Hepatocyte (in vitro differentiated cells): ENCODE results near the gene EEF1A2. TPM values are rescaled to one million over a fixed set of nuclear protein-coding genes. Genes with fewer than 3 reads are reported as not detected.
A peak's percentile ranks its signal among the peaks of the same experiment; 100 is the strongest.

ENCODE experiments used
- DNase-seq: peaks from one replicate; pipeline ENCODE4 v3.0.0-alpha.2; 2016; ENCODE audit warnings: low spot score
- H2AFZ ChIP-seq: fragments of 200-600 bp; sonication (generic); 2 replicates; pipeline ENCODE4 v1.6.0; 2016; ENCODE audit warnings: antibody characterized with exemption, mild to moderate bottlenecking
- H3K27ac ChIP-seq: fragments of 200-600 bp; sonication (generic); 2 replicates; pipeline ENCODE4 v1.5.1; 2016; ENCODE audit warnings: mild to moderate bottlenecking
- H3K27me3 ChIP-seq: fragments of 200-600 bp; sonication (generic); 2 replicates; pipeline ENCODE4 v1.6.1; 2016
- H3K36me3 ChIP-seq: fragments of 200-600 bp; sonication (generic); replicated peaks from 2 replicates; pipeline ENCODE4 v1.5.1; 2016; ENCODE audit warnings: low read depth; ENCODE audit not compliant: insufficient read depth
- H3K4me1 ChIP-seq: fragments of 200-600 bp; sonication (generic); 2 replicates; pipeline ENCODE4 v1.5.1; 2016; ENCODE audit warnings: mild to moderate bottlenecking, moderate library complexity; ENCODE audit not compliant: insufficient read depth
- H3K4me2 ChIP-seq: fragments of 200-600 bp; sonication (generic); 2 replicates; pipeline ENCODE4 v1.6.0; 2016
- H3K4me3 ChIP-seq: fragments of 200-600 bp; sonication (generic); 2 replicates; pipeline ENCODE4 v1.5.1; 2016; ENCODE audit warnings: mild to moderate bottlenecking
- H3K79me2 ChIP-seq: fragments of 200-600 bp; sonication (generic); 2 replicates; pipeline ENCODE4 v1.6.0; 2017; ENCODE audit warnings: mild to moderate bottlenecking
- H3K9me2 ChIP-seq: fragments of 200-600 bp; sonication (generic); replicated peaks from 2 replicates; pipeline ENCODE4 v1.6.0; 2017; ENCODE audit warnings: mild to moderate bottlenecking; ENCODE audit not compliant: insufficient read depth
- H3K9me3 ChIP-seq: fragments of 200-600 bp; sonication (generic); 2 replicates; pipeline ENCODE4 v1.5.1; 2016; ENCODE audit warnings: low read depth, mild to moderate bottlenecking
- H4K20me1 ChIP-seq: fragments of 200-600 bp; sonication (generic); 2 replicates; pipeline ENCODE4 v1.6.0; 2016; ENCODE audit warnings: mild to moderate bottlenecking; ENCODE audit not compliant: insufficient read depth, poor library complexity, severe bottlenecking
- EZH2 ChIP-seq: fragments of 200-600 bp; sonication (generic); IDR thresholded peaks from 2 replicates; pipeline ENCODE4 v1.6.1; 2016; ENCODE audit warnings: antibody characterized with exemption, mild to moderate bottlenecking, borderline replicate concordance
- EZH2phosphoT487 ChIP-seq: fragments of 200-600 bp; sonication (generic); IDR thresholded peaks from one replicate; pipeline ENCODE4 v1.6.1; 2018; ENCODE audit warnings: antibody characterized with exemption, mild to moderate bottlenecking, low read depth, moderate library complexity; ENCODE audit not compliant: unreplicated experiment, severe bottlenecking
- WGBS: methylation state at CpG from one replicate; pipeline ENCODE4 v1.1.6; 2016; ENCODE audit warnings: low lambda C conversion rate; ENCODE audit errors: missing lambda C conversion rate; 5-methylcytosine and 5-hydroxymethylcytosine counted together
- polyA plus RNA-seq: library from polyadenylated mRNA; unstranded; fragments of >200 nt; fragmentation: Nextera tagmentation; extraction: Ambion mirVana; gene quantifications from 2 replicates; pipeline ENCODE4 v1.2.1, GENCODE V29; 2016
- total RNA-seq: library from RNA; depleted of rRNA; stranded (reverse); fragments of >200 nt; gene quantifications from 2 replicates; pipeline ENCODE4 v1.2.3, GENCODE V29; 2014
- TF ChIP-seq, protein P1 (sequence below): fragments of 200-600 bp; sonication (generic); IDR thresholded peaks from 2 replicates; pipeline ENCODE4 v1.5.1; 2016; ENCODE audit warnings: antibody characterized with exemption, mild to moderate bottlenecking; ENCODE audit not compliant: poor library complexity

Gene EEF1A2
- total and polyA plus RNA-seq, 2 experiments from 2014 or later: 12.0 to 23.5 TPM

GRCh38 chr20:63497138-63497945 lies 1.5 kb downstream of the EEF1A2 start:
- DNase-seq: no peak
- Histone ChIP-seq H3K9me2 (no peaks in the 10 kb centered on the region), H4K20me1 (no peaks in the 10 kb centered on the region), H3K27me3 (peaks cover 24% of the 10 kb centered on the region), H3K4me1 (peaks cover 8% of the 10 kb centered on the region), H3K36me3 (no peaks in the 10 kb centered on the region), H3K4me2 (peak overlapping the region; percentile 90), H3K27ac (no peak overlapping the region), H2AFZ (no peak overlapping the region), H3K4me3 (no peak overlapping the region), H3K79me2 (no peaks in the 10 kb centered on the region), H3K9me3 (no peaks in the 10 kb centered on the region)
- TF ChIP-seq EZH2phosphoT487: no peak
- TF ChIP-seq, protein P1, sequence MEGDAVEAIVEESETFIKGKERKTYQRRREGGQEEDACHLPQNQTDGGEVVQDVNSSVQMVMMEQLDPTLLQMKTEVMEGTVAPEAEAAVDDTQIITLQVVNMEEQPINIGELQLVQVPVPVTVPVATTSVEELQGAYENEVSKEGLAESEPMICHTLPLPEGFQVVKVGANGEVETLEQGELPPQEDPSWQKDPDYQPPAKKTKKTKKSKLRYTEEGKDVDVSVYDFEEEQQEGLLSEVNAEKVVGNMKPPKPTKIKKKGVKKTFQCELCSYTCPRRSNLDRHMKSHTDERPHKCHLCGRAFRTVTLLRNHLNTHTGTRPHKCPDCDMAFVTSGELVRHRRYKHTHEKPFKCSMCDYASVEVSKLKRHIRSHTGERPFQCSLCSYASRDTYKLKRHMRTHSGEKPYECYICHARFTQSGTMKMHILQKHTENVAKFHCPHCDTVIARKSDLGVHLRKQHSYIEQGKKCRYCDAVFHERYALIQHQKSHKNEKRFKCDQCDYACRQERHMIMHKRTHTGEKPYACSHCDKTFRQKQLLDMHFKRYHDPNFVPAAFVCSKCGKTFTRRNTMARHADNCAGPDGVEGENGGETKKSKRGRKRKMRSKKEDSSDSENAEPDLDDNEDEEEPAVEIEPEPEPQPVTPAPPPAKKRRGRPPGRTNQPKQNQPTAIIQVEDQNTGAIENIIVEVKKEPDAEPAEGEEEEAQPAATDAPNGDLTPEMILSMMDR: no peak
- TF ChIP-seq EZH2: no peak
- 81% methylated on average over 18 of the region's 20 CpGs for WGBS

DNA sequence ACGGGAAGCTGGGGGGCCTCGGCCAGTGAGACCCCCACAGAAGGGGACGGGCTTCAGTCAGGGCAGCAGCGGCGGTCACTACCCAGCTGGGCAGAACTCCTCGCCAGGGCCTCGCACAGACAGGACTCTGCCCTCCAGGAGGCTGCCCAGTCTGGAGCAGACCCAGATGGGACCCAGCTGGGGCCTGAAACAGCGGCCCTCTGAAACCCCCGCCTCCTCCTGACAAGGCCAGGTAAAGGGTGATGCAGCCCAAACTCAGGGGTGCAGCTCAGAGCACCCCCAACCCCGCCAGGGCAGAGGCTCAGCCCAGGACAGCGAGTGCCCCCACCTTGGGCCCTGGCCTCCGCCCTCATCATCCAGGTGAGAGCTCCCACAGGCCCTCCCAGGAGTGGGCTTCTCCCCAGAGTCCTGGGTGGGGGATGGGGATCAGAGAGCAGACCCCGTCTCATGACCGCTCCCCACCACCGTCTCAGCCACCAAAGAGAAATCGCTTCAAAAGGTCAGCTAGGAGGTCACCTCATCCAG lies 2.2 kb downstream of the EEF1A2 start:
- Histone ChIP-seq H3K36me3 (no peaks in the 10 kb centered on the region), H4K20me1 (no peaks in the 10 kb centered on the region), H3K27ac (no peak overlapping the region), H3K9me2 (no peaks in the 10 kb centered on the region), H3K27me3 (peaks cover 24% of the 10 kb centered on the region), H3K4me2 (peak overlapping the region; percentile 77), H3K4me1 (peaks cover 8% of the 10 kb centered on the region), H3K4me3 (no peak overlapping the region), H3K9me3 (no peaks in the 10 kb centered on the region), H3K79me2 (no peaks in the 10 kb centered on the region), H2AFZ (no peak overlapping the region)
- 76% methylated on average over 16 of the region's 16 CpGs for WGBS
- TF ChIP-seq EZH2phosphoT487: no peak
- TF ChIP-seq, protein P1: no peak
- TF ChIP-seq EZH2: no peak
- DNase-seq: no peak

- 39% methylated on average over 47 of the region's 48 CpGs for WGBS
- no peaks in the 10 kb centered on the region for H3K9me3 ChIP-seq
- H4K20me1 ChIP-seq: no peaks in the 10 kb centered on the region
- H3K4me3 ChIP-seq: no peak overlapping the region
- no peak overlapping the region for H3K27ac ChIP-seq
- no peaks in the 10 kb centered on the region for H3K36me3 ChIP-seq
- H2AFZ ChIP-seq: no peak overlapping the region
- TF ChIP-seq, protein P1: peak; percentile 92
- no peak for TF ChIP-seq EZH2phosphoT487
- peak overlapping the region; percentile 77 for H3K4me2 ChIP-seq
- peaks cover 24% of the 10 kb centered on the region for H3K27me3 ChIP-seq
- H3K4me1 ChIP-seq: peaks cover 8% of the 10 kb centered on the region
- DNase-seq: peak; percentile 84
- no peaks in the 10 kb centered on the region for H3K9me2 ChIP-seq
- no peaks in the 10 kb centered on the region for H3K79me2 ChIP-seq
These were observed 2.9 kb downstream of the EEF1A2 start for GRCh38 chr20:63495741-63496595.
